Loucy (cell line): ENCODE data around the gene PTPRN2.
"Not testable (repeated sequence)": the region's sequence is repeated elsewhere in the genome, so short reads cannot be mapped to it uniquely, and the experiment has no call there.

ENCODE experiments used
- H2AFZ ChIP-seq: fragments of 200-600 bp; sonication (generic); 2 replicates; pipeline ENCODE4 v1.6.0; 2016; ENCODE audit warnings: antibody characterized with exemption, mild to moderate bottlenecking, low read length, moderate library complexity
- H3F3A ChIP-seq: fragments of 200-600 bp; 2 replicates; pipeline ENCODE4 v1.6.0; 2016; ENCODE audit warnings: antibody characterized with exemption, low read depth, mild to moderate bottlenecking
- H3K27me3 ChIP-seq: fragments of 200-600 bp; sonication (generic); 2 replicates; pipeline ENCODE4 v1.6.1; 2014; ENCODE audit warnings: low read length, mild to moderate bottlenecking; ENCODE audit not compliant: insufficient read depth, poor library complexity, severe bottlenecking
- H3K36me3 ChIP-seq: fragments of 200-600 bp; sonication (generic); 2 replicates; pipeline ENCODE4 v1.6.1; 2016; ENCODE audit warnings: low read length; ENCODE audit not compliant: insufficient read depth
- H3K4me1 ChIP-seq: fragments of 200-600 bp; sonication (generic); 2 replicates; pipeline ENCODE4 v1.5.1; 2014; ENCODE audit warnings: low read length, mild to moderate bottlenecking; ENCODE audit not compliant: insufficient read depth, poor library complexity, severe bottlenecking
- H3K4me2 ChIP-seq: fragments of 200-600 bp; sonication (generic); 2 replicates; pipeline ENCODE4 v1.6.0; 2014; ENCODE audit warnings: antibody characterized with exemption, low read length, low read depth, mild to moderate bottlenecking; ENCODE audit not compliant: poor library complexity, severe bottlenecking
- H3K4me3 ChIP-seq: fragments of 200-600 bp; sonication (generic); 2 replicates; pipeline ENCODE4 v1.5.1; 2014; ENCODE audit warnings: low read length, mild to moderate bottlenecking, mixed read lengths; ENCODE audit not compliant: poor library complexity, severe bottlenecking
- H3K79me2 ChIP-seq: fragments of 200-600 bp; sonication (generic); 2 replicates; pipeline ENCODE4 v1.6.1; 2014; ENCODE audit warnings: low read length; ENCODE audit not compliant: insufficient read depth
- H3K9ac ChIP-seq: fragments of 200-600 bp; sonication (generic); 2 replicates; pipeline ENCODE4 v1.6.0; 2014; ENCODE audit warnings: mild to moderate bottlenecking, low read depth, low read length, moderate library complexity; ENCODE audit not compliant: poor library complexity, severe bottlenecking
- H3K9me2 ChIP-seq: fragments of 200-600 bp; sonication (generic); replicated peaks from 2 replicates; pipeline ENCODE4 v1.6.1; 2016; ENCODE audit warnings: low read depth, low read length, mixed read lengths
- H3K9me3 ChIP-seq: fragments of 200-600 bp; sonication (generic); 2 replicates; pipeline ENCODE4 v1.6.1; 2014; ENCODE audit warnings: mild to moderate bottlenecking, antibody characterized with exemption, low read length, low read depth; ENCODE audit not compliant: insufficient read depth
- H4K20me1 ChIP-seq: fragments of 200-600 bp; sonication (generic); 2 replicates; pipeline ENCODE4 v1.6.0; 2014; ENCODE audit warnings: antibody characterized with exemption, low read length, mild to moderate bottlenecking; ENCODE audit not compliant: insufficient read depth, poor library complexity, severe bottlenecking
- EZH2phosphoT487 ChIP-seq: fragments of 200-600 bp; IDR thresholded peaks from 2 replicates; pipeline ENCODE4 v1.6.1; 2018; ENCODE audit warnings: antibody characterized with exemption, mild to moderate bottlenecking, moderate library complexity, borderline replicate concordance
- TF ChIP-seq, protein P1 (sequence below): fragments of 200-600 bp; sonication (generic); conservative IDR thresholded peaks from 2 replicates; pipeline ENCODE4 v1.5.1; 2014; ENCODE audit warnings: mild to moderate bottlenecking, antibody characterized with exemption, low read length

PTPRN2 gene

DNA sequence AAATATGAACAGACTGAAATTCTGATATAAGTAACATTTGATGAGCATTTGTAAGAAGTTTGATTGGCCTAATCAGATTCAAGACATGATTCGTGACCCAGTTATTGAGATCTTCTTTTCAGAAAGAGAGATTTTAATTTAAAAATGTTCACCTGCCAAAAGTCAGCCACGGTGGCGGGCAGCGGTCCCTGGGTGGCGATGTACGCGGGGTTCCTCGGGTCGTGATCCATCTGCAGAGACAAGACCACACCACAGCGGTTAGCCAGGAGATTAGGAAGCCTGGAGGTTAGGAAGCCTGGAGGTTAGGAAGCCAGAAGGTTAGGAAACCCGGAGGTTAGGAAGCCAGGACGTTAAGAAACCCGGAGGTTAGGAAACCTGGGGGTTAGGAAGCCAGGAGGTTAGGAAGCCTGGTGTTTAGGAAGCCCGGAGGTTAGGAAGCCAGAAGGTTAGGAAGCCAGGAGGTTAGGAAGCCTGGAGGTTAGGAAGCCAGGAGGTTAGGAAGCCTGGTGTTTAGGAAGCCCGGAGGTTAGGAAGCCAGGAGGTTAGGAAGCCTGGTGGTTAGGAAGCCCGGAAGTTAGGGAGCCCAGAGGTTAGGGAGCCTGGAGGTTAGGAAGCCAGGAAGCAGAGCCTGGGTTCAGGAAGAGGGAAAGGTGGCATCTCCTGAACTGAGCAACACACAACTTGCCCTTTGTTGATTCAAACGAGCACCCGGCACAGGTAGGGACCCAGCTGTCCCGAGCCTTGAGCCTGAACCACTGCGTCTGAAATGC is 992.4 kb downstream of the PTPRN2 start:
- Histone ChIP-seq H3K27me3 (no peaks in the 10 kb centered on the region), H4K20me1 (no peaks in the 10 kb centered on the region), H3K4me2 (no peak overlapping the region), H3K4me3 (no peak overlapping the region), H3K9me3 (no peaks in the 10 kb centered on the region; the same call in 1 of the 2 replicates), H2AFZ (no peak overlapping the region), H3K9ac (no peak overlapping the region), H3K9me2 (no peaks in the 10 kb centered on the region), H3K79me2 (no peaks in the 10 kb centered on the region), H3F3A (no peaks in the 10 kb centered on the region), H3K4me1 (no peaks in the 10 kb centered on the region), H3K36me3 (peaks cover 4% of the 10 kb centered on the region; the same call in 1 of the 2 replicates)
- no peak for TF ChIP-seq EZH2phosphoT487
- TF ChIP-seq, protein P1, sequence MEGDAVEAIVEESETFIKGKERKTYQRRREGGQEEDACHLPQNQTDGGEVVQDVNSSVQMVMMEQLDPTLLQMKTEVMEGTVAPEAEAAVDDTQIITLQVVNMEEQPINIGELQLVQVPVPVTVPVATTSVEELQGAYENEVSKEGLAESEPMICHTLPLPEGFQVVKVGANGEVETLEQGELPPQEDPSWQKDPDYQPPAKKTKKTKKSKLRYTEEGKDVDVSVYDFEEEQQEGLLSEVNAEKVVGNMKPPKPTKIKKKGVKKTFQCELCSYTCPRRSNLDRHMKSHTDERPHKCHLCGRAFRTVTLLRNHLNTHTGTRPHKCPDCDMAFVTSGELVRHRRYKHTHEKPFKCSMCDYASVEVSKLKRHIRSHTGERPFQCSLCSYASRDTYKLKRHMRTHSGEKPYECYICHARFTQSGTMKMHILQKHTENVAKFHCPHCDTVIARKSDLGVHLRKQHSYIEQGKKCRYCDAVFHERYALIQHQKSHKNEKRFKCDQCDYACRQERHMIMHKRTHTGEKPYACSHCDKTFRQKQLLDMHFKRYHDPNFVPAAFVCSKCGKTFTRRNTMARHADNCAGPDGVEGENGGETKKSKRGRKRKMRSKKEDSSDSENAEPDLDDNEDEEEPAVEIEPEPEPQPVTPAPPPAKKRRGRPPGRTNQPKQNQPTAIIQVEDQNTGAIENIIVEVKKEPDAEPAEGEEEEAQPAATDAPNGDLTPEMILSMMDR = no peak

DNA sequence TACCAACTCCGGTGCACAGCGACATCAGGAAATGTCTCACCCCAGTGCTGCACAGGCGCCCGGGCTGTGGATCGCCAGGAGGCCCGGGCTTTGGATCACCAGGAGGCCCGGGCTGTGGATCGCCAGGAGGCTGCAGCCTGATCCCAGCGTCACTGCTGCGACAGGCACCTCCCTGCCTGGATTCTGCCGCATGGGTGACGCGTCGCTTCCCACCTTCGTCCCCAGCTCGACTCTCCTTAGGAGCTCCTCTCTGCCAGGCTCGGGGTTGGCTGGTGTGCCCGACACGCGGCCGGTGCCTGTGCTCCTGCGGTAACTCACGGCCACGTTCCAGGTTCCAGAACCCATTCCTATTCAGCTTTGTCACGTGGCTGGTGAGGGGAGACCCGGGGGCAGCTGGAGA is 993.3 kb downstream of the PTPRN2 start:
- H3K79me2 ChIP-seq = no peaks in the 10 kb centered on the region
- H4K20me1 ChIP-seq = no peaks in the 10 kb centered on the region
- H3K9me3 ChIP-seq = no peaks in the 10 kb centered on the region; the same call in 1 of the 2 replicates
- no peak overlapping the region for H3K4me2 ChIP-seq
- H3K9me2 ChIP-seq = no peaks in the 10 kb centered on the region
- TF ChIP-seq EZH2phosphoT487 = no peak
- TF ChIP-seq, protein P1 = no peak
- no peaks in the 10 kb centered on the region for H3K27me3 ChIP-seq
- no peaks in the 10 kb centered on the region for H3K4me1 ChIP-seq
- H3F3A ChIP-seq = no peaks in the 10 kb centered on the region
- no peak overlapping the region for H3K4me3 ChIP-seq
- no peak overlapping the region for H3K9ac ChIP-seq
- peaks cover 4% of the 10 kb centered on the region; the same call in 1 of the 2 replicates for H3K36me3 ChIP-seq
- H2AFZ ChIP-seq = no peak overlapping the region

DNA sequence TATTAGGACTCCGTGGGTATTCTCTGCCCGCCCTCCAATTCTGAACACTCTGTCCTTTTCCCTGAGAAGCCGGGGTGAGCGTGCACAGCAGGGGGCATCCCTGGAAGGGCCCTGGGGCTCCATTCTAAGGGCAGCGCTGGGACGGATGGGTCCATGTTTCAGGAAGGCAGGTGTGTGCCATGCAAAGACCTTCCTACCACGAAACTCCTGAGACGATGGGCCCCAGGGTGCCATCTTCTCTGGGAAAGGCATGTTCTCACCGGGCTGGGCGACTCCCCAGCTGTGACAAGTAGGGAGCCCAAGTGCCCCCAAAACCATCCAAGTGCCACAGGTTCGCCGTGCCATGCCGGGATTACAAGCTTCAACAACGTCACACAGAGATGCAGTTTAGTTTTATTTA is 994.1 kb downstream of the PTPRN2 start:
- no peaks in the 10 kb centered on the region for H3K4me1 ChIP-seq
- no peaks in the 10 kb centered on the region for H4K20me1 ChIP-seq
- H3K9me2 ChIP-seq = no peaks in the 10 kb centered on the region
- peaks cover 4% of the 10 kb centered on the region; the same call in 1 of the 2 replicates for H3K36me3 ChIP-seq
- no peak for TF ChIP-seq EZH2phosphoT487
- TF ChIP-seq, protein P1 = no peak
- no peaks in the 10 kb centered on the region; the same call in 1 of the 2 replicates for H3K9me3 ChIP-seq
- no peak overlapping the region for H2AFZ ChIP-seq
- no peaks in the 10 kb centered on the region for H3K27me3 ChIP-seq
- no peaks in the 10 kb centered on the region for H3K79me2 ChIP-seq
- H3K4me2 ChIP-seq = no peak overlapping the region
- H3F3A ChIP-seq = no peaks in the 10 kb centered on the region
- H3K4me3 ChIP-seq = no peak overlapping the region
- H3K9ac ChIP-seq = no peak overlapping the region

DNA sequence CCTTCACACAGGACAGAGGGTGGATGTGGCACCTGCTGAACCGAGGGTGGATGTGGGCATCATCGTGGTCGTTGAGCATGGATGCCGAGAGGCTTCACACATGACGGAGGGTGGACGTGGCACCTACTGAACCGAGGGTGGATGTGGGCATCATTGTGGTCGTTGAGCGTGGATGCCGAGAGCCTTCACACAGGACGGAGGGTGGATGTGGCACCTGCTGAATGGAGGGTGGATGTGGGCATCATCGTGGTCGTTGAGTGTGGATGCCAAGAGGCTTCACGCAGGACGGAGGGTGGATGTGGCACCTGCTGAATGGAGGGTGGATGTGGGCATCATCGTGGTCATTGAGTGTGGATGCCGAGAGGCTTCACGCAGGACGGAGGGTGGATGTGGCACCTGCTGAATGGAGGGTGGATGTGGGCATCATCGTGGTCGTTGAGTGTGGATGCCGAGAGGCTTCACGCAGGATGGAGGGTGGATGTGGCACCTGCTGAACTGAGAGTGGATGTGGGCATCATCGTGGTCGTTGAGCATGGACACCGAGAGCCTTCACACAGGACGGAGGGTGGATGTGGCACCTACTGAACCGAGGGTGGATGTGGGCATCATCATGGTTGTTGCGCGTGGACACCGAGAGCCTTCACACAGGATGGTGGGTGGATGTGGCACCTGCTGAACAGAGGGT is 994.8 kb downstream of the PTPRN2 start:
- H4K20me1 ChIP-seq, H3K9ac ChIP-seq, H3K36me3 ChIP-seq, H3K79me2 ChIP-seq, H3K9me2 ChIP-seq, H3K4me2 ChIP-seq, H3K4me3 ChIP-seq, H2AFZ ChIP-seq, H3K4me1 ChIP-seq, H3K27me3 ChIP-seq, H3F3A ChIP-seq, H3K9me3 ChIP-seq: not testable (repeated sequence)
